Activated CD4-positive, alpha-beta T cell treated with anti-CD3 and anti-CD28 coated beads, Interleukin-2, Interleukin-6, amounts not matched to agents 100 ng/mL and 50 ng/mL, durations not matched to agents 16 hours and 8 hours (primary cell): ENCODE measurements around the gene PHOSPHO1.
"Not testable (repeated sequence)": the region's sequence is repeated elsewhere in the genome, so short reads cannot be mapped to it uniquely, and the experiment has no call there.

Experiments
- DNase-seq: peaks from one replicate; pipeline ENCODE4 v3.0.0-alpha.2; 2020

PHOSPHO1 gene

GRCh38 chr17:49230636-49231562 is at the start of gene PHOSPHO1:
PHOSPHO1 (minus strand) TSS chr17:49230787; CDS start chr17:49226691, 4,096 bp downstream.
- DNase-seq: peak; percentile 87

GRCh38 chr17:49280061-49280460 is 49.5 kb upstream of the PHOSPHO1 start:
- no peak for DNase-seq

- DNase-seq: not testable (repeated sequence)
Measured at GRCh38 chr17:49279263-49280015, 48.9 kb upstream of the PHOSPHO1 start.

GRCh38 chr17:49278076-49278475 is 47.5 kb upstream of the PHOSPHO1 start:
- DNase-seq: no peak

GRCh38 chr17:49277638-49278037 is 47.1 kb upstream of the PHOSPHO1 start:
- DNase-seq: no peak

GRCh38 chr17:49275981-49276380 is 45.4 kb upstream of the PHOSPHO1 start:
- not testable (repeated sequence) for DNase-seq

- no peak for DNase-seq
Measured at GRCh38 chr17:49269356-49269755, 38.8 kb upstream of the PHOSPHO1 start.

GRCh38 chr17:49267912-49268311 is 37.3 kb upstream of the PHOSPHO1 start:
- no peak for DNase-seq

GRCh38 chr17:49266233-49266632 is 35.6 kb upstream of the PHOSPHO1 start:
- DNase-seq: no peak

- not testable (repeated sequence) for DNase-seq
Measured at GRCh38 chr17:49261540-49261939, 31.0 kb upstream of the PHOSPHO1 start.

GRCh38 chr17:49260817-49261291 is 30.3 kb upstream of the PHOSPHO1 start:
- no peak for DNase-seq

- peak; percentile 63 for DNase-seq
Measured at GRCh38 chr17:49260011-49260816, 29.6 kb upstream of the PHOSPHO1 start.

- DNase-seq: no peak
Measured at GRCh38 chr17:49259663-49260010, 29.1 kb upstream of the PHOSPHO1 start.

- no peak for DNase-seq
Measured at GRCh38 chr17:49258394-49258793, 27.8 kb upstream of the PHOSPHO1 start.

GRCh38 chr17:49255125-49255524 is 24.5 kb upstream of the PHOSPHO1 start:
- no peak for DNase-seq

GRCh38 chr17:49254066-49254465 is 23.5 kb upstream of the PHOSPHO1 start:
- no peak for DNase-seq

- DNase-seq: no peak
Measured at GRCh38 chr17:49252148-49252695, 21.6 kb upstream of the PHOSPHO1 start.

GRCh38 chr17:49249890-49250522 is 19.4 kb upstream of the PHOSPHO1 start:
- DNase-seq: no peak

GRCh38 chr17:49249292-49249794 is 18.8 kb upstream of the PHOSPHO1 start:
- no peak for DNase-seq

GRCh38 chr17:49247944-49248343 is 17.4 kb upstream of the PHOSPHO1 start:
- DNase-seq: no peak

- no peak for DNase-seq
Measured at GRCh38 chr17:49244839-49245238, 14.3 kb upstream of the PHOSPHO1 start.

GRCh38 chr17:49242813-49243212 is 12.2 kb upstream of the PHOSPHO1 start:
- DNase-seq: no peak
